ENCODE measurements around the gene CACNA1B. TPM values are rescaled to one million over a fixed set of nuclear protein-coding genes. Genes with fewer than 3 reads are reported as not detected.

Gene CACNA1B
- total RNA-seq, 4 donors from 2014 or later = 0.04 to 0.13 (median 0.12) TPM; not detected in 1

DNA sequence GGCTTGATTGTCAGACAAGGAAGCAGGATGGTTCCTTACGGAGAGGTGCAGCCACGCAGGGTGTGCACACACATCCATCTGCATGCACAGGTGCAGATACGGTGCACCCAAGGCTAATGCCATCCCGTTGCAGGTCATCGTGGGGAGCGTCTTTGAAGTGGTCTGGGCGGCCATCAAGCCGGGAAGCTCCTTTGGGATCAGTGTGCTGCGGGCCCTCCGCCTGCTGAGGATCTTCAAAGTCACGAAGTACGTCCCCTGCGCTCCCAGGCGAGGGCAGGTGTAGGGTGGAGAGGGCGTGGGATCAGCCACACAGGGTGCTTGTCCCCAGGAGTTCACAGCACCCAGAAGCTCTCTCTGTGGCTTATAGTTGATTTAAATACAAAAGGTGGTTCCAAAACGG lies 106.4 kb downstream of the CACNA1B start:
- no peak overlapping the region for H3K27ac ChIP-seq
- H3K9me3 ChIP-seq = no peaks in the 10 kb centered on the region
- TF ChIP-seq, protein P1, sequence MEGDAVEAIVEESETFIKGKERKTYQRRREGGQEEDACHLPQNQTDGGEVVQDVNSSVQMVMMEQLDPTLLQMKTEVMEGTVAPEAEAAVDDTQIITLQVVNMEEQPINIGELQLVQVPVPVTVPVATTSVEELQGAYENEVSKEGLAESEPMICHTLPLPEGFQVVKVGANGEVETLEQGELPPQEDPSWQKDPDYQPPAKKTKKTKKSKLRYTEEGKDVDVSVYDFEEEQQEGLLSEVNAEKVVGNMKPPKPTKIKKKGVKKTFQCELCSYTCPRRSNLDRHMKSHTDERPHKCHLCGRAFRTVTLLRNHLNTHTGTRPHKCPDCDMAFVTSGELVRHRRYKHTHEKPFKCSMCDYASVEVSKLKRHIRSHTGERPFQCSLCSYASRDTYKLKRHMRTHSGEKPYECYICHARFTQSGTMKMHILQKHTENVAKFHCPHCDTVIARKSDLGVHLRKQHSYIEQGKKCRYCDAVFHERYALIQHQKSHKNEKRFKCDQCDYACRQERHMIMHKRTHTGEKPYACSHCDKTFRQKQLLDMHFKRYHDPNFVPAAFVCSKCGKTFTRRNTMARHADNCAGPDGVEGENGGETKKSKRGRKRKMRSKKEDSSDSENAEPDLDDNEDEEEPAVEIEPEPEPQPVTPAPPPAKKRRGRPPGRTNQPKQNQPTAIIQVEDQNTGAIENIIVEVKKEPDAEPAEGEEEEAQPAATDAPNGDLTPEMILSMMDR (IDR thresholded peaks at IDR 0.05) = no peak
- TF ChIP-seq EP300 (IDR thresholded peaks at IDR 0.05) (no peak), POLR2A (IDR thresholded peaks at IDR 0.05) (no peak), POLR2AphosphoS5 (IDR thresholded peaks at IDR 0.05) (no peak)
- no peak for ATAC-seq
- H3K36me3 ChIP-seq = no peaks in the 10 kb centered on the region
- no peak overlapping the region for H3K4me3 ChIP-seq
- no peaks in the 10 kb centered on the region for H3K4me1 ChIP-seq
- peaks cover 46% of the 10 kb centered on the region for H3K27me3 ChIP-seq
- 30 to 95% methylated on average over 1 to 4 of the region's 16 CpGs for WGBS, 2 donors (ENCODE audit: low coverage in 1 of 2)

DNA sequence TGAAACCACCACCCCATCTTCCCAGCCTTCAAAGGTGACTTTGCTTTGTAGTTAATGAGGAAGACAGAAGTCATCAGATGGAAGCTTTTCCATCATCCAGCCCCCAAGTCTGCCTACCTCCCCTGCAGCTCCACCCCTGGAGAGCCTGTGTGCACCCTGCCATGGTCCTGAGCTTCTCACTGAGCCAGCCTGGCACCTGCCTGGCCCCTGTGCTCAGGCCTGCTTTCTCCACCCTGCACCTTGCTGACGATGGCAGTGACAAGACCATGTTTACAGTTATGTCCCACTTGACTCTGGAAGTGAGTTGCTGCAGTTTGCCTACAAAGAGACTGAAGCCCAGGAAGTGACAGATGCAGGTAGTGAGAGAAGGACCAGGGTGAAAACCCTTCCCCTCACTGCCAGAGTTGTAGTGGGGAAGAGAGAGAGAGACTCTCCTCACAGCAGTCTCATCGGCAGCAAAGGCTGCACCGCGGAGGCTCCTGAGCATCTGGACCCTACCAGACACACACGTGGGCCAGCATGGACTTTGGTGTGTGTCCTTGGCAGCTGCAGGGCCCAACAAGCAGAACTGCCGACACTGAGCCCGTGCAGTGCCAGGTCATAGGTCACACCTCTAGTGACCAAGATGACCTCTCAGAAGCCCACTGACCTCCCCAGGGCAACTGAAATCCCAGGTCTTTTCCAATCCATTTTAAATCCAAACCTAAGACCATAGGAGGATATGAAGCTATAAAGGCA lies 107.1 kb downstream of the CACNA1B start:
- no peak for ATAC-seq
- 40% methylated on average over 2 of the region's 7 CpGs; no CpG with 5 or more reads in 1 of the 2 donors for WGBS, 2 donors (ENCODE audit: low coverage in 1 of 2)
- TF ChIP-seq, protein P1 (IDR thresholded peaks at IDR 0.05) = no peak
- TF ChIP-seq EP300 (IDR thresholded peaks at IDR 0.05) = no peak
- no peak for TF ChIP-seq POLR2AphosphoS5 (IDR thresholded peaks at IDR 0.05)
- TF ChIP-seq POLR2A (IDR thresholded peaks at IDR 0.05) = no peak
- Histone ChIP-seq H3K36me3 (no peaks in the 10 kb centered on the region), H3K9me3 (no peaks in the 10 kb centered on the region), H3K4me1 (no peaks in the 10 kb centered on the region), H3K4me3 (no peak overlapping the region), H3K27ac (no peak overlapping the region), H3K27me3 (peaks cover 49% of the 10 kb centered on the region)

DNA sequence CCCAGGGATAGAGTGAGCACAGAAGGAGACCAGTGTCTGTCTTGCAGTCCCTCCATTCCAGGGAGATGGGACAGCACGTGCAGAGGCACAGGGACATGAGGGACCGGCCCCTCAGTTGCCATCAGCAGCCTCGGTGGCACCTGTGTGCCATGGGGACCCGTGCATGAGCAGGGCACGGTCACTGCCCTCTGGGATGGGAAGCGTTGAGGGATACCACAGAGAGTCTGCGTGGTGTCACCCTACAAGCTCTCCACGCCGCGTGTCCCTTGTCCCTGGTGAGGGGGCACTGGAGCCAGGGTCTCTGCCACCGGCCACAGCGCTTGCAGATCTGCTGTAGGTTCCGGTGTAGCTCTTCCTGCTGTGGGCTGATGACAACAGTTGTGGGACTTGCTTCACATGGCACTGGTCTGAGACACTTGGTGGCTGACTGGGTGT lies 108.1 kb downstream of the CACNA1B start:
- no peaks in the 10 kb centered on the region for H3K4me1 ChIP-seq
- no peak overlapping the region for H3K27ac ChIP-seq
- H3K9me3 ChIP-seq = no peaks in the 10 kb centered on the region
- no peak for ATAC-seq
- TF ChIP-seq POLR2A (IDR thresholded peaks at IDR 0.05) (no peak), EP300 (IDR thresholded peaks at IDR 0.05) (no peak), POLR2AphosphoS5 (IDR thresholded peaks at IDR 0.05) (no peak)
- TF ChIP-seq, protein P1 (IDR thresholded peaks at IDR 0.05) = no peak
- no peaks in the 10 kb centered on the region for H3K36me3 ChIP-seq
- WGBS, 2 donors (ENCODE audit: low coverage in 1 of 2) = 100% methylated on average over 2 of the region's 13 CpGs; no CpG with 5 or more reads in 1 of the 2 donors
- no peak overlapping the region for H3K4me3 ChIP-seq
- H3K27me3 ChIP-seq = peaks cover 58% of the 10 kb centered on the region

DNA sequence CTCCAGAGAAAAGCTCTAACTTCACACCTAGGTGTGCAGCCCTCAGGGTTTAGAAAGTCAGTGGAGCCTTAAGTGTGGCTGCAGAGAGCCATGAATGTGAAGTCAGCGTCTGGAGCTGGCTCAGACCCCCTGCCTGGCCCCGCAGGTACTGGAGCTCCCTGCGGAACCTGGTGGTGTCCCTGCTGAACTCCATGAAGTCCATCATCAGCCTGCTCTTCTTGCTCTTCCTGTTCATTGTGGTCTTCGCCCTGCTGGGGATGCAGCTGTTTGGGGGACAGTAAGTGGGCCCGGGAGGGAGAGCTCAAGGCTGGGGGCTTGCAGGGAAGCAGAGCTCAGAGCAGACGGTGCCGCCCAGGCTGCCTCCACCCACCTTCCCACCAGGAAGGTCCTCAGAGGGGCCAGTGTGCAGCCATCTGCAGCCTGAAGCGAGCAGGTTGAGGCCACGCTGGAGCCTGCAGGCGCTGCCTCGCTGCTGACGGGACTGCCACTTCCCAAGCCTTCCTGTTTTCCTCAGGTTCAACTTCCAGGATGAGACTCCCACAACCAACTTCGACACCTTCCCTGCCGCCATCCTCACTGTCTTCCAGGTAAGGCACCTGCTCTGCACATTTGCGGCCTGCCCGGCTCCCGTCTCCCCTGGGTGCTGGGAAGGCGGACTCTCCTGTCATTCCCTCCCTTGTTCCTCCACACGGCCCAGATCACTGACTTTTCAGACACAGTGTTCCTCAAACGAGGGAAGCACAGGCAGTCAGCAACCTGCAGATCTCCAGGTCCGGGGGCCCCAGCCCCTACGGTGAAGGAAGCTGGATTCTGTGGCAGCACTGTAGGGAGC lies 108.9 kb downstream of the CACNA1B start:
- Histone ChIP-seq H3K27ac (no peak overlapping the region), H3K4me3 (no peak overlapping the region), H3K4me1 (no peaks in the 10 kb centered on the region), H3K36me3 (no peaks in the 10 kb centered on the region), H3K27me3 (peaks cover 59% of the 10 kb centered on the region), H3K9me3 (no peaks in the 10 kb centered on the region)
- peak; percentile 19 for ATAC-seq
- WGBS, 2 donors (ENCODE audit: low coverage in 1 of 2) = 80 to 85% methylated on average over 5 to 16 of the region's 22 CpGs
- TF ChIP-seq, protein P1 (IDR thresholded peaks at IDR 0.05) = no peak

Measured in gastroesophageal sphincter (tissue), 4 donors.